HG02973 (cell line): ENCODE results near the gene PRKX.
A peak's percentile ranks its signal among the peaks of the same experiment; 100 is the strongest.
"Not testable (repeated sequence)": the region's sequence is repeated elsewhere in the genome, so short reads cannot be mapped to it uniquely, and the experiment has no call there.

Experiments used
- ATAC-seq: cut with Tn5 transposase; IDR thresholded peaks from one replicate; pipeline ENCODE4 v1.9.1; 2021; ENCODE audit warnings: moderate library complexity; ENCODE audit not compliant: unreplicated experiment

The PRKX gene

GRCh38 chrX:3713225-3713936 lies at the start of gene PRKX:
TSS of gene PRKX (minus strand) at chrX:3713649. CDS start at chrX:3713253, 396 bp downstream.
- ATAC-seq = peak; percentile 83

GRCh38 chrX:3763111-3763510 lies 49.7 kb upstream of the PRKX start:
- no peak for ATAC-seq

GRCh38 chrX:3757510-3758025 lies 44.1 kb upstream of the PRKX start:
- ATAC-seq = no peak

GRCh38 chrX:3748052-3748559 lies 34.7 kb upstream of the PRKX start:
- ATAC-seq = no peak

GRCh38 chrX:3743801-3744439 lies 30.5 kb upstream of the PRKX start:
- ATAC-seq = no peak

- ATAC-seq = not testable (repeated sequence)
Observed at GRCh38 chrX:3740946-3741345, 27.5 kb upstream of the PRKX start.

GRCh38 chrX:3738509-3738908 lies 25.1 kb upstream of the PRKX start:
- no peak for ATAC-seq

GRCh38 chrX:3736536-3736935 lies 23.1 kb upstream of the PRKX start:
- ATAC-seq = not testable (repeated sequence)

- ATAC-seq = not testable (repeated sequence)
Observed at GRCh38 chrX:3735891-3736290, 22.4 kb upstream of the PRKX start.

GRCh38 chrX:3734456-3734855 lies 21.0 kb upstream of the PRKX start:
- ATAC-seq = not testable (repeated sequence)

GRCh38 chrX:3733043-3733430 lies 19.6 kb upstream of the PRKX start:
- ATAC-seq = no peak

- ATAC-seq = not testable (repeated sequence)
Observed at GRCh38 chrX:3732326-3733042, 19.0 kb upstream of the PRKX start.

GRCh38 chrX:3728454-3728853 lies 15.0 kb upstream of the PRKX start:
- no peak for ATAC-seq

GRCh38 chrX:3723460-3723859 lies 10.0 kb upstream of the PRKX start:
- not testable (repeated sequence) for ATAC-seq

GRCh38 chrX:3717742-3718420 lies 4.4 kb upstream of the PRKX start:
- ATAC-seq = no peak

- ATAC-seq = no peak
Observed at GRCh38 chrX:3715921-3716320, 2.5 kb upstream of the PRKX start.

GRCh38 chrX:3714706-3715479 lies 1.4 kb upstream of the PRKX start:
- ATAC-seq = not testable (repeated sequence)

GRCh38 chrX:3713937-3714434 lies 537 bp upstream of the PRKX start:
- no peak for ATAC-seq

- no peak for ATAC-seq
Observed at GRCh38 chrX:3712870-3713224, 602 bp downstream of the PRKX start.
